KMS-11 (cell line): ENCODE results near the gene GRM7.
A peak's percentile ranks its signal among the peaks of the same experiment; 100 is the strongest.

ENCODE experiments used
- H2AFZ ChIP-seq: fragments of 200-600 bp; sonication (generic); 2 replicates; pipeline ENCODE4 v1.6.1; 2016; ENCODE audit warnings: antibody characterized with exemption, mixed run types, low read depth
- H3K27ac ChIP-seq: fragments of 200-600 bp; sonication (generic); 2 replicates; pipeline ENCODE4 v1.6.1; 2016; ENCODE audit warnings: mild to moderate bottlenecking, mixed run types
- H3K27me3 ChIP-seq: fragments of 200-600 bp; sonication (generic); 2 replicates; pipeline ENCODE4 v1.6.1; 2017; ENCODE audit warnings: mild to moderate bottlenecking, low read depth, mixed run types, moderate library complexity; ENCODE audit not compliant: insufficient read depth
- H3K36me3 ChIP-seq: fragments of 200-600 bp; sonication (generic); 2 replicates; pipeline ENCODE4 v1.6.1; 2017; ENCODE audit warnings: mild to moderate bottlenecking, mixed run types; ENCODE audit not compliant: insufficient read depth
- H3K4me1 ChIP-seq: fragments of 200-600 bp; sonication (generic); 2 replicates; pipeline ENCODE4 v1.6.1; 2016; ENCODE audit warnings: mild to moderate bottlenecking, low read depth, mixed run types; ENCODE audit not compliant: poor library complexity, severe bottlenecking
- H3K4me2 ChIP-seq: fragments of 200-600 bp; sonication (generic); 2 replicates; pipeline ENCODE4 v1.7.0; 2016; ENCODE audit warnings: mild to moderate bottlenecking, mixed run types
- H3K4me3 ChIP-seq: fragments of 200-600 bp; sonication (generic); IDR thresholded peaks from 2 replicates; pipeline ENCODE4 v1.6.1; 2017; ENCODE audit warnings: low read depth, low read length, mixed read lengths; ENCODE audit not compliant: insufficient read depth
- H3K79me2 ChIP-seq: fragments of 200-600 bp; sonication (generic); 2 replicates; pipeline ENCODE4 v1.6.1; 2016; ENCODE audit warnings: low read depth, mixed run types; ENCODE audit not compliant: insufficient read depth
- H3K9ac ChIP-seq: fragments of 200-600 bp; sonication (generic); 2 replicates; pipeline ENCODE4 v1.6.1; 2016; ENCODE audit warnings: mild to moderate bottlenecking, mixed run types
- H4K20me1 ChIP-seq: fragments of 200-600 bp; sonication (generic); 2 replicates; pipeline ENCODE4 v1.6.1; 2016; ENCODE audit warnings: mild to moderate bottlenecking, mixed run types; ENCODE audit not compliant: insufficient read depth
- CTCF ChIP-seq: fragments of 200-600 bp; sonication (generic); conservative IDR thresholded peaks from 2 replicates; pipeline ENCODE4 v1.6.1; 2017; ENCODE audit warnings: low read depth, mild to moderate bottlenecking, antibody characterized with exemption, low read length, moderate library complexity, mixed read lengths

The GRM7 gene

GRCh38 chr3:7577513-7577912 lies 716.6 kb downstream of the GRM7 start:
- Histone ChIP-seq H3K27ac (no peak overlapping the region), H3K4me1 (no peaks in the 10 kb centered on the region), H3K79me2 (no peaks in the 10 kb centered on the region), H4K20me1 (no peaks in the 10 kb centered on the region), H2AFZ (no peak overlapping the region), H3K27me3 (no peaks in the 10 kb centered on the region), H3K4me2 (no peak overlapping the region), H3K36me3 (no peaks in the 10 kb centered on the region), H3K9ac (no peak overlapping the region), H3K4me3 (no peak overlapping the region)
- TF ChIP-seq CTCF, result no peak

GRCh38 chr3:7581831-7582230 lies 720.9 kb downstream of the GRM7 start:
- no peaks in the 10 kb centered on the region for H4K20me1 ChIP-seq
- TF ChIP-seq CTCF, result no peak
- H3K79me2 ChIP-seq, result no peaks in the 10 kb centered on the region
- H3K4me3 ChIP-seq, result no peak overlapping the region
- no peaks in the 10 kb centered on the region for H3K36me3 ChIP-seq
- H3K4me2 ChIP-seq, result no peak overlapping the region
- H3K9ac ChIP-seq, result no peak overlapping the region
- H3K4me1 ChIP-seq, result peaks cover 21% of the 10 kb centered on the region
- no peak overlapping the region for H3K27ac ChIP-seq
- H2AFZ ChIP-seq, result no peak overlapping the region
- no peaks in the 10 kb centered on the region for H3K27me3 ChIP-seq

DNA sequence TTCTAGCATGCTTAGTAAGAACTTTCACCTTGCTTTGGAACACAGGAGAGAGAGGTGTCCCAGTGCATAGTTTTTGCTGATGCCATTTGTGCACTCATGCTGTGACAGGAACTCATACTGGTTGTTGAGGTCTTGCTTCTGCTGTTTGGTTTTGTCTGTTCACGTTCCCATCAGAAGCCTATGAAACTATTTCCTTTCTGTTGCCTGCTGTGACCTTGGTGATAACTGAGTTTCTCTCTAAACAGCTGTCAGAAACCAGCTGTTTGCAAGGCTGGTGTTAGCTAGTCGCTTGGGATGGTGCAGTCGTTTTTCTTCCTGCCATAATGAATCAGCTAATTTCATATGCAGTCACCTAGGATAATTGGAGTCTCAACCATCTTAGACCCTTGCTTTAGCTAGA lies 724.1 kb downstream of the GRM7 start:
- Histone ChIP-seq H2AFZ (no peak overlapping the region), H3K9ac (peak overlapping the region; percentile 51; the same call in 1 of the 2 replicates), H4K20me1 (no peaks in the 10 kb centered on the region), H3K4me2 (peak overlapping the region; percentile 49; the same call in 1 of the 2 replicates), H3K79me2 (no peaks in the 10 kb centered on the region), H3K27ac (peak overlapping the region; percentile 81), H3K4me1 (peaks cover 21% of the 10 kb centered on the region), H3K36me3 (no peaks in the 10 kb centered on the region), H3K4me3 (no peak overlapping the region), H3K27me3 (no peaks in the 10 kb centered on the region)
- TF ChIP-seq CTCF, result no peak

- peaks cover 21% of the 10 kb centered on the region for H3K4me1 ChIP-seq
- no peaks in the 10 kb centered on the region for H3K79me2 ChIP-seq
- no peak overlapping the region for H3K27ac ChIP-seq
- no peak overlapping the region for H3K4me3 ChIP-seq
- no peaks in the 10 kb centered on the region for H4K20me1 ChIP-seq
- H3K27me3 ChIP-seq, result no peaks in the 10 kb centered on the region
- no peak overlapping the region for H3K4me2 ChIP-seq
- H3K9ac ChIP-seq, result no peak overlapping the region
- H3K36me3 ChIP-seq, result no peaks in the 10 kb centered on the region
- no peak for TF ChIP-seq CTCF
- no peak overlapping the region for H2AFZ ChIP-seq
Observed at GRCh38 chr3:7588236-7588635, 727.3 kb downstream of the GRM7 start.
